Measurements from ENCODE around the gene LILRB5. TPM values are rescaled to one million over a fixed set of nuclear protein-coding genes. Genes with fewer than 3 reads are reported as not detected.
"Not testable (repeated sequence)": the region's sequence is repeated elsewhere in the genome, so short reads cannot be mapped to it uniquely, and the experiment has no call there.

LILRB5 gene
- total RNA-seq, 1 experiment from 2014 or later, result 0.07 TPM

DNA sequence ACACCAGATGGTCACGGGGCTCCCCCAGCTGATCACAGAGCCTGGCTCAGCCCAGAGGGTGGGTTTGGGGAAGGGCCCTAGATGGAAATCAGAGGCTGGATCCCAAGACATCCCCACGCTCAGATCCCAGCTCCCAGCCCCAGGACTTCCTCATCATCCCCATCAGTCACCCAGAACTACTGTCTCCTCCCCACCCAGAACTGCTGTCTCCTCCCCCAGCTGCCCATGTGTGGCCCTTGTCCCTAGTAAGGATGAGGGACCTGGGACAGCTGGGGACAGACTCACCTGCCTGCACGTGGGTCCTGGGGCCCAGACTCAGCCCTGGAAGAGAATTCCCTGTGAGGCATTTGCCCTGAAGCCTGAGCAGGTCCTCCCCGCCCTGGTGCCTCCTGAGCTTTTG, 14.8 kb downstream of the LILRB5 start:
- H3K27me3 Mint-ChIP-seq (ENCODE audit: low read depth); ATAC-seq; DNase-seq (ENCODE audit: low spot score); H3K27ac Mint-ChIP-seq; H3K9me3 Mint-ChIP-seq; H3K4me1 Mint-ChIP-seq; H3K4me3 Mint-ChIP-seq; H3K36me3 Mint-ChIP-seq: not testable (repeated sequence)
- CTCF ChIA-PET, result interaction anchor here (0.6 to 1.5 kb wide), 2 partner anchors 24 to 69 kb away, joined by 4 to 7 read pairs; partner anchors contain the start of gene TMC4
- POLR2A ChIA-PET, result interaction anchor here (1.0 kb wide), 1 partner anchor 53 kb away, joined by 3 read pairs; the partner anchor contains the start of gene MBOAT7

DNA sequence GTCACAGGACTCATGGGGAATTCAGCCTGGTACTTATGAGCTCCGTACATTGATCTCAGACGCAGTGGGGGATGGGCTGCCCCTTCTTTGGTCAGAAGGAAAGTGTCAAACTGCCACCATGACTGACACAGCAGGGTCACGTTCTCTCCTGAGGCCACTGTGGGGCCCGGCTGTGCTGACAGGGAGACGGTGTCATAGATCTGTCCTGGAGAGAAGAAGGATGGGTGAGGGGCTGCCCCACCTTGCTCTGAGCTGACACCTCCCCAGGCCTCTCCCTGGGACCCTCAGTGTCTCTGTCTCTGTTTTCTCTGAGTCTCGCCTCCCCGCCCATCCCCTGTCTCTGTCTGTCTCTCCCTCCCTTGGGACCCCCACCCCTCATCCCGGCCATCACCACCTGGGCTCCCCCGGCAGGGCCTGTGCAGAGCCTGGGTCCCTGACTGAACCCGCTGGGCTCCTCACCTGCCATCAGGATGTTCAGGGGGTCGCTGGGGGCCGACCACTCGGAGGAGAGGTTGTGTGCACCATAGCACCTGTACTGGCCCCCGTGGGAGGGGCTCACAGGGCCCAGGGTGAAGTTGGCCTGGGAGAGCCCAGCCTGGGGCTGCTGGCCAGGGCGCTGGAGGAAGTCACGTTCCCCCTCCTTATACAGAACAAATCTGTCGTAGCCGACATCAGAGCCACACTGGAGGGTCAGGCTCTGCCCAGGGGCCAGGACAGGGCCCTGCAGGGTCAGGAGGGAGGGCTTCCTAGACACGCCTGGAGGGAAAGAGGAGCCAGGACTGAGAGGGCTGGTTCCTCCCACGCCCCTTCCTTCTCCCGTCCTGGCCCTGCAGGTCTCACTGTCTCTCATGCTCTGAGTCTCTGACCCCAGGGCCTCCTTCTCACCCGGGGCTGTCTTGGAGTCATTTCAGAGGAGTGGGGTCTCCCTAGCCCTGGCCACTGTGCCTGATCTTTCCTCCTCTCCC, 16.4 kb downstream of the LILRB5 start:
- H3K27me3 Mint-ChIP-seq (ENCODE audit: low read depth); ATAC-seq; H3K4me3 Mint-ChIP-seq; H3K9me3 Mint-ChIP-seq; H3K4me1 Mint-ChIP-seq; CTCF ChIA-PET; H3K36me3 Mint-ChIP-seq; DNase-seq (ENCODE audit: low spot score); H3K27ac Mint-ChIP-seq; POLR2A ChIA-PET: not testable (repeated sequence)

DNA sequence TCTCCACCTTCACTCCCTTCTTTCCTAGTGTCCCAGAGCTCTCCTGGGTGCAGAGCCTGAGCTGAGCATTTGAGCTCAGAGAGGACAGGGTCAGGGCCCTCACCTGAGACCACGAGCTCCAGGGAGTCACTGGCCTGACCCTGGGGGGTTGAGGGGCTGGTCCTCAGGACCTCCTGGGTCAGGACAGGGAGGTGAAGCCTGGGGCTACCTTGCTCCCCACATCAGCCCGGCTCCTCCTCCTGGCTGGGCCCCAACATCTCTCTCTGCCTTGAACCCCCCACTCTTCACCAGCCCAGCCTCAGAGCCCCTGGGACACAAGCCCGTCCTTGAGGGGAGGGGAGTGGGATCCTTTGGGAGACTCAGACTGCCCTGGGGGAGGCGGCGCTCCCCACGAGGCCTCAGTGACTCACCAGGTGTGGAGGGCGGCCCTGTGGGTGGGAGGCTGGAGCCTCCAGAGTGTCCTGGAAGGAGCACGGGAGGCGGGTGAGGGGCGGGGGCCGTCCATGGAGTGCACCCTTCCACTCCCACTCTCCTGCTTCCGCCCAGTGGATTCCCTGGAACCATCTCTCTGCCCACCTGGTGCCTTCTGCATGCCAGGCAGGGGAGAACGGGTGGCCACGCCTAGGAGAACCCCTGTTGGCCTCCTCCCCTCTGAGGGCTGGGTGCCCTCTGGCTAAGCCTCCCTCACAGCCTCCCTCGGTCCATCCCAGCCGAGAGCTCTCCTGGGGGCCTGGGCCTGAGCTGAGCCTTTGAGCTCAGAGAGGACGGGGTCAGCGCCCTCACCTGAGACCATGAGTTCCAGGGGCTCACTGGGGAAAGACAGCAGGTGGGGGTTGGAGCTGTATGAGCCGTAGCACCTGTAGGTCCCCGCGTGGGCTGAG, 17.3 kb downstream of the LILRB5 start:
- H3K9me3 Mint-ChIP-seq; POLR2A ChIA-PET; DNase-seq (ENCODE audit: low spot score); H3K4me1 Mint-ChIP-seq; H3K27ac Mint-ChIP-seq; CTCF ChIA-PET; H3K36me3 Mint-ChIP-seq; H3K27me3 Mint-ChIP-seq (ENCODE audit: low read depth); H3K4me3 Mint-ChIP-seq; ATAC-seq: not testable (repeated sequence)

DNA sequence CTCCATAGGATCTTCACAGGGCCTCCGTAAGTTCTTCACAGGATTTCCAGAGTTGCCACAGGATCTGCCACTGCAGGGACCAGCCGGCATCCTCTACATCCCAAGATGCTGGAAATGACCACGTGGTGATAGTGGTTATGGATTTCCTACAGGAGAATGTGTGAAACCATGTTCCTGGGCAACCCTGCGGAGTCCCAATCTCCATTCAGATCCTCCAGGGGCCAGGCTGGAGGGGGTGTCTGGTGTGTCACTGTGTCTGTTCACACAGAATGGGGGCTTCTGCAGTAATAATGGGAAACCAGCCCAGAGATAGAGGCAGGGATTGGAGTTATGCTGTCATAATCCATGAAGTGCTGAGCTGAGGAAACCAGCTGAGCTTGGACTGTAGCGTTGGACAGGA, 23.1 kb downstream of the LILRB5 start:
- Mint-ChIP-seq H3K9me3 (peaks cover 14% of the 10 kb centered on the region), H3K27ac (no peak overlapping the region), H3K4me3 (no peak overlapping the region), H3K27me3 (ENCODE audit: low read depth) (peaks cover 18% of the 10 kb centered on the region), H3K4me1 (no peaks in the 10 kb centered on the region), H3K36me3 (no peaks in the 10 kb centered on the region; the same call in 1 of the 2 replicates)
- TF ChIP-seq RELA (CRISPR knock-in tag; IDR thresholded peaks at IDR 0.05; ENCODE audit: borderline replicate concordance) (no peak), ZBTB21 (CRISPR knock-in tag; IDR thresholded peaks at IDR 0.05; ENCODE audit: borderline replicate concordance) (no peak), IRF2 (CRISPR knock-in tag; IDR thresholded peaks at IDR 0.05; ENCODE audit: borderline replicate concordance, low read depth) (no peak), NR3C1 (CRISPR knock-in tag; conservative IDR thresholded peaks at IDR 0.05; ENCODE audit: low read depth) (no peak), ZNF138 (CRISPR knock-in tag; conservative IDR thresholded peaks at IDR 0.05) (no peak), RORB (CRISPR knock-in tag; IDR thresholded peaks at IDR 0.05) (no peak)
- TF ChIP-seq, protein P1, sequence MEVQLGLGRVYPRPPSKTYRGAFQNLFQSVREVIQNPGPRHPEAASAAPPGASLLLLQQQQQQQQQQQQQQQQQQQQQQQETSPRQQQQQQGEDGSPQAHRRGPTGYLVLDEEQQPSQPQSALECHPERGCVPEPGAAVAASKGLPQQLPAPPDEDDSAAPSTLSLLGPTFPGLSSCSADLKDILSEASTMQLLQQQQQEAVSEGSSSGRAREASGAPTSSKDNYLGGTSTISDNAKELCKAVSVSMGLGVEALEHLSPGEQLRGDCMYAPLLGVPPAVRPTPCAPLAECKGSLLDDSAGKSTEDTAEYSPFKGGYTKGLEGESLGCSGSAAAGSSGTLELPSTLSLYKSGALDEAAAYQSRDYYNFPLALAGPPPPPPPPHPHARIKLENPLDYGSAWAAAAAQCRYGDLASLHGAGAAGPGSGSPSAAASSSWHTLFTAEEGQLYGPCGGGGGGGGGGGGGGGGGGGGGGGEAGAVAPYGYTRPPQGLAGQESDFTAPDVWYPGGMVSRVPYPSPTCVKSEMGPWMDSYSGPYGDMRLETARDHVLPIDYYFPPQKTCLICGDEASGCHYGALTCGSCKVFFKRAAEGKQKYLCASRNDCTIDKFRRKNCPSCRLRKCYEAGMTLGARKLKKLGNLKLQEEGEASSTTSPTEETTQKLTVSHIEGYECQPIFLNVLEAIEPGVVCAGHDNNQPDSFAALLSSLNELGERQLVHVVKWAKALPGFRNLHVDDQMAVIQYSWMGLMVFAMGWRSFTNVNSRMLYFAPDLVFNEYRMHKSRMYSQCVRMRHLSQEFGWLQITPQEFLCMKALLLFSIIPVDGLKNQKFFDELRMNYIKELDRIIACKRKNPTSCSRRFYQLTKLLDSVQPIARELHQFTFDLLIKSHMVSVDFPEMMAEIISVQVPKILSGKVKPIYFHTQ (CRISPR knock-in tag; IDR thresholded peaks at IDR 0.05), result no peak
- no peak for DNase-seq (ENCODE audit: low spot score)
- ChIA-PET POLR2A (no interaction called here), CTCF (no interaction called here)
- no peak for ATAC-seq

DNA sequence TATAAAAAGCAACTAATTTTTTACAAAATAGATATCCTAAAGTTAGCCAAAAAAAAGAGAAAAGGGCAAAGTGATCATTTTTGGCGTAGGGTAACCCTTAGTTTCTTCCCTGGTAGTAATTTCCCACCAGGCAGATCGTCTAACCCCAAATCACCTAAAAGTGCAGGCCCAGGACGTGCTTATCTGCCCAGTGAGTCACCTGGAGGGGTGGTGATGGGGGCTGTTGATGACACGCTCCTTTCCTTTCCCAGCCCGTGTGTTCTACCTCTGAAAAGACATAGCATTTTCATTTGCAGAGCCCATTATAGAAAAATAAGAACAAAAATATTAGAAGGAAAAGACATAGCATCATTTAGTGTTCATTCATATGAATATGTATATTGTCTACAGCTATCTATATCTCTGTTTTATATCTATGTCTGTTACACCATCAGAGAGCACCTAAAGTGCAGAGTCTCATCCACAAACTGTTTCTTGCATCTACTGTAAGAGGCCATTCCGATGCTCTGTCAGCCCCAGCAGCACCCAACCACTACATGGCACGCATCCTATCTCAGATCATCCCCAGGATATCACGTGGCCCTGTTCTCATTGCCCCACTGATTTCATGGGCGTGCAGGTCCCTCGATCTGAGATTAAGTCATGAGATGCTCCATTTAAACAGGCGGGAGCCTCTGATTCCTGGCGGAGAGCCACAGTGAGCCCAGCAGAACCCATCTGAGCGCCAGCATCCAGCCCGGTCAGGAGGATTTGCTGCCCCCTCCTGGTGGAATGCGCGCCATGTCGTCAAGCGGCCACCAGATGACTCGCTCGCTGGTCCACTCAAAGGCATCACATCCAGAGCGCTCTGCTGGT, 25.8 kb downstream of the LILRB5 start:
- Mint-ChIP-seq H3K9me3 (peaks cover 18% of the 10 kb centered on the region), H3K27me3 (ENCODE audit: low read depth) (peaks cover 19% of the 10 kb centered on the region), H3K4me1 (no peaks in the 10 kb centered on the region), H3K27ac (no peak overlapping the region), H3K36me3 (no peaks in the 10 kb centered on the region; the same call in 1 of the 2 replicates), H3K4me3 (no peak overlapping the region)
- ChIA-PET CTCF (interaction anchor here (1.3 kb wide), 3 partner anchors 35 to 51 kb away, joined by 3 to 4 read pairs (median 3); no protein-coding TSS in a partner anchor), POLR2A (no interaction called here)
- TF ChIP-seq, protein P2, sequence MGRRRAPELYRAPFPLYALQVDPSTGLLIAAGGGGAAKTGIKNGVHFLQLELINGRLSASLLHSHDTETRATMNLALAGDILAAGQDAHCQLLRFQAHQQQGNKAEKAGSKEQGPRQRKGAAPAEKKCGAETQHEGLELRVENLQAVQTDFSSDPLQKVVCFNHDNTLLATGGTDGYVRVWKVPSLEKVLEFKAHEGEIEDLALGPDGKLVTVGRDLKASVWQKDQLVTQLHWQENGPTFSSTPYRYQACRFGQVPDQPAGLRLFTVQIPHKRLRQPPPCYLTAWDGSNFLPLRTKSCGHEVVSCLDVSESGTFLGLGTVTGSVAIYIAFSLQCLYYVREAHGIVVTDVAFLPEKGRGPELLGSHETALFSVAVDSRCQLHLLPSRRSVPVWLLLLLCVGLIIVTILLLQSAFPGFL (CRISPR knock-in tag; IDR thresholded peaks at IDR 0.05; ENCODE audit: borderline replicate concordance), result no peak
- peak; percentile 46; the same call in 1 of the 2 replicates for TF ChIP-seq GABPB1 (CRISPR knock-in tag; IDR thresholded peaks at IDR 0.05)
- TF ChIP-seq NFE2L1 (CRISPR knock-in tag; IDR thresholded peaks at IDR 0.05), result no peak
- TF ChIP-seq, protein P3, sequence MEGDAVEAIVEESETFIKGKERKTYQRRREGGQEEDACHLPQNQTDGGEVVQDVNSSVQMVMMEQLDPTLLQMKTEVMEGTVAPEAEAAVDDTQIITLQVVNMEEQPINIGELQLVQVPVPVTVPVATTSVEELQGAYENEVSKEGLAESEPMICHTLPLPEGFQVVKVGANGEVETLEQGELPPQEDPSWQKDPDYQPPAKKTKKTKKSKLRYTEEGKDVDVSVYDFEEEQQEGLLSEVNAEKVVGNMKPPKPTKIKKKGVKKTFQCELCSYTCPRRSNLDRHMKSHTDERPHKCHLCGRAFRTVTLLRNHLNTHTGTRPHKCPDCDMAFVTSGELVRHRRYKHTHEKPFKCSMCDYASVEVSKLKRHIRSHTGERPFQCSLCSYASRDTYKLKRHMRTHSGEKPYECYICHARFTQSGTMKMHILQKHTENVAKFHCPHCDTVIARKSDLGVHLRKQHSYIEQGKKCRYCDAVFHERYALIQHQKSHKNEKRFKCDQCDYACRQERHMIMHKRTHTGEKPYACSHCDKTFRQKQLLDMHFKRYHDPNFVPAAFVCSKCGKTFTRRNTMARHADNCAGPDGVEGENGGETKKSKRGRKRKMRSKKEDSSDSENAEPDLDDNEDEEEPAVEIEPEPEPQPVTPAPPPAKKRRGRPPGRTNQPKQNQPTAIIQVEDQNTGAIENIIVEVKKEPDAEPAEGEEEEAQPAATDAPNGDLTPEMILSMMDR (IDR thresholded peaks at IDR 0.05), result peak; percentile 58
- peak; percentile 28; the same call in 1 of the 2 replicates for TF ChIP-seq TEAD1 (CRISPR knock-in tag; IDR thresholded peaks at IDR 0.05)
- peak; percentile 96 for ATAC-seq
- DNase-seq (ENCODE audit: low spot score), result peak; percentile 83
